NCI-H1092 (cell line): ENCODE data around the gene ZNF462.

Source experiments
- DNase-seq: peaks from one replicate; lab custom pipeline; 2025; lab: John Stamatoyannopoulos, UW

ZNF462 gene

DNA sequence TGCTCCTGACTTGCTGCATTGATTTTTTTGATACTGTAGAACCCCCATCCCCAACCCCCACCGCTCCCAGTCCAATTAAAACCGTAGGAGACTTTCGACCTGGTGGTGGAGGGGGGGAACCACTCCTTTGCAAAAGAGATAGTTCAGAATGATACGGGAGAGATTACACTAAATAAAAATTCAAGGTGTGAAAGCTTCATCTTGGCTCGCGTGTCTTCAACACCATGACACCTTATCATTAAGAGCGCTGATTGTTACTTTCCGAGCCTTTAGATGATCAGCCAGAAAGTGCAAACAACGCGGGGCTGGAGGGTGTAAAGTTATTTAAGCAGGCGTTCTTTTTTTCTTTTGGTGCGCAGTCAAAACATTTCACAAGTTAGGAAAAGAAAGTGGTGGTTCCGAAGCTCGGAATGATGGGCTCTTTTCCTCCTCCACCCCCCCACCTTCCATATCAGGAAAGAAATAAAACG, 1.3 kb upstream of the ZNF462 start:
- no peak for DNase-seq

DNA sequence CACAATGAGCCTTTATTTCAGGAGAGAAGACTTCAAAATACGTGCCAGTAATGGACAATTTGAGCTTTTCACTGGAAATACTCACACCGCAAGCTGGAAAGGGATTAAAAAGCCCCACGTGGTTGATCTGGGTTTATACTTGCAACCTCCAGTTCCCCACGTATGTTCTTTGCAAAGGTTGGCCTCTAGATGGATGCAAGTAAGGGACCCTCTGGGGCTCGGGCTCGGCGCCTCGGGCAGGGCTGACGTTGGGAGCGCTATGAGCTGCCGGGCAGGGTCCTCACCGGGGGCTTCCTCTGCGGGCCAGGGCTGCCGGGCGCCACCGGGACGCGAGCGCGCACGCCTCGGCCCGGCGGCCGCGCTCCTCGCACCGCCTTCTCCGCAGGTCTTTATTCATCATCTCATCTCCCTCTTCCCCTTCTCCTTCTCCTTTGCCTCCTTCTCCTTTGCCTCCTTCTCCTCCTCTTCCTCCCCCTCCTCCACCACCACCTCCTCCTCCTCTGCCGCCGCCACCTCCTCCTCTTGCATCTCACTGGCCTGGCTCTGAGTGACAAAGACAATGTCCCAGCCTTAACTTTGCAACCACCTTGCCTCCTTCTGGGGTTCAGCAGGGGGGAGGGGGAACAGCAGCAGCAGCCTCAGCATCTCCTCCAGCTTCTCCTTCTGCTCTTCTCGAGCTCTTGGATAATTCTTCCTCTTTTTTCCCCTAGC, 701 bp upstream of the ZNF462 start:
- peak; percentile 65 for DNase-seq

DNA sequence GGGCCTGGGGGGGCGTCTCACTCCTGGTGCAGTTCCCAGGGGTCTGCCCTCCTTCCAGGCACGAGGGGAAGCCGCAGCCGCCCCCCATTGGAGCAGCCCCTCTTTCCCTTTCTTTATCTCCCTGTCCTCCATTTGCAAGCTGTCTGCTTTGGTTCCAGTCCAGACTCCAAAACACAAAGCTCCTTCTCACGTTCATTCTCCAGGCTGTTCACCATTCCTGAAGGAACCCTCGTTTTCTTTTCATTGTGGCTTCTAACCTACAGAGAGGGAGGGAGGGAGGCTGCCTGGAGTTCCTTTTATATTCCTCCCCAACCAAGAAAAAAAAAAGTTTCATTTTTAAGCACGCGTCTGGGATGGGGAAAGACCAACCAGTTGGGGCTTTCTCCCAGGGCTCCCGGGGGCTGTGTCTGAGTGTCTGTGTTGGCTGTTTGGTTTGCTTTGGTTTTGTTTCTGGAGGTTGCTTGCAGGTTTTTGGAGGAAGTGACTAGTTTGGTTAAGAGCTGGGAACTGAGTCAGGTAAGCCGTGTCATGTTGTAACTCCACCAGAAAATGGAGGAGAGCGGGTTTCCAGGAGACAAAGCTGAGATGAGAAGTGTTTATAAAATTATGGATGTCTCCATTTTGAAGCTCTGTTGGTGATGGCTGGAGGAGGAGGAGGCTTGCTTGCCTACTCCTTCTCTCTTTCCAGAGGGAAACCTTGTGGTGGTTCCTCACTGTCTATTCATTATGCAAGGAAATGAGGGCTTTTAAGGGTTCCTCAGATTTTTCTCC, 1.6 kb downstream of the ZNF462 start:
- no peak for DNase-seq

DNA sequence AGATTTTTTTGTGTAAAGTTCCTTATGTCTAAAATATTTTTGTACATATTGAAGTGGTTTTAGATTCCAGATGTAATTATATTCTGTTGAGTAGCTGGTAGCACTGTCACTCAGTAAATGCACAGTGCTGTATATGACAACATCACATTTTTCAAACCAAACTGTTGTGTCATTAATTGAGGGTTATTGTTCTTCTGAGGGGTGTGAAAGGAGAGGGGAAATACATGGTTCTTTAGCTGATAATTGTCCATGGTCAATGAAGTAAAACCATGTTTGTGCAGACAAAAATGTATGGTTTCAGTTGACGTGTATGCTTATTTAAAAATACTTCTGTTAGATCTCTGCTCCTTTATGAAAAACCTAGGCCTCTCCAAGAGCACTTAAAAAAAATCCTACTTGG, 3.3 kb downstream of the ZNF462 start:
- no peak for DNase-seq

DNA sequence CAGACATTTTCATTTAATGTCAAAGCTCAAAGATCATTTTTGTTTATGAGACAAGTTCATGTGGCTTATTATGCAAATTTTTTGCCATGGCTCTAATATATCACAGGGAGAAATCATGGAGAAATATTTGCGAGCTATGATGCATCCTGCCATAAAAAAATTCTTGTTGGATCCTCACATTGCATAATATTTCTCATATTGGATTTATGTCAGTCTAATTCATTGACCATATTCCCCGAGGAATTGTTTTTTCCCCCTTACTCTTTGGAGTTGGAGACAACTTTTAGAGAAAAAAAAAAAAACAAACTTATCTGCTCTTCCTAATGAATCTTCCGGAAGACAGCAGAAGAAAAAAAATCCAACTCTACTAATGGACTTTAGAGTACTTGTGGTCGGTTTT, 4.3 kb downstream of the ZNF462 start:
- DNase-seq, result no peak

DNA sequence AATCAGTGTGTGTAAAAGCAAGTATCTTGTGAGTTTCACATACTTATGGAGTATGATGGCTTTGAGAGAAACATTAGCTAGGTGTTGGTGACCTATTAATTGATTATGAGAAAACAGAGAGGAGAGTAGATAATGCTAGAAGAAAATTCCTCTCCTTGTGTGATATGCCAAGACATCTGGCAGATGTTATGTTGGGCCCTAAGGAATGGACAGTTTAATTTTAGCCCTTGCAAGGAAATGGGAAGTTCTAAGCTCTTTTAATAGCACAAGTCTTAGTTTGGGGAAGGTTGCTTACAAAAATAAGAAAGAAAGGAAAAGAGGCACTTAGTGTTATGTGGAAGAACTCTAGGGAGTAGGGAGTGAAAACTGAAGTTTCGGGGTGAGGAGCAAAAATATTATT, 5.1 kb downstream of the ZNF462 start:
- no peak for DNase-seq

DNA sequence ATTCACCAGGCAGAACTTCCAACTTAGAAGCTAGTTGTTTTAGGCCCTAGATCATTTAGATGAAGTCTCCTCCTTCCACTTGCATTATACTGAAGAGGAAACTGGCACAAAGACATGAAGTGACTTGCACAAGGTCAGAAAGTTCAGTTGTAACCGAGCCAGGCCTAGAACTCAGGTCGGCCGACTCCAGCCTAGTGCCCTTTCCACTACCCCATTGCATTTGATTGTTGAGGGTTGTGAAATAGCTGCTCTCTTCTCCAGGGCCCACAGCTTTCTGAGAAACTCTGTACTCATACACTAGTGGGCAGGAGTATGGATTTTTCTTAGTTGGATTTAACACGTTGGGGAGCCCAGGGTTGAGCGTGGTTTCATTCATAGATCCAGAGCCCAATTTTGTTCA, 5.6 kb downstream of the ZNF462 start:
- DNase-seq, result no peak

DNA sequence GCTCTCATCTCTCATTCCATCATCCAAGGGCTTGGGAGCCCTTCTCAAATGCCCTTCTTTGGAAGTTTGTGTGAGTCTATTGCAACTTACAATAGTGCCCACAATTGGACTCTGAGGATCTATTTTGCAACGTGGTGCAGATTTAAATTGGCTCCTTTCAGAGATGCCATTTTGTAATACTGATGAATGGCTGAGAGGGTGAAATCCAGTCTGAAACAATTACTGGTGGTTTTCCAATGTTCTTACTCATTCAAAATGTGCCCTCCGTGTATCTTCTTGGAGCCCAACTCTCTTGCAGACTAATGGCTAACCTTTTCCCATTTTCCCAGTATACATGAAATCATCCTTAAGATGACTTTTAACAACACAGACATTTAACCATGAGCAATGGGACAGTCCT, 6.1 kb downstream of the ZNF462 start:
- no peak for DNase-seq

DNA sequence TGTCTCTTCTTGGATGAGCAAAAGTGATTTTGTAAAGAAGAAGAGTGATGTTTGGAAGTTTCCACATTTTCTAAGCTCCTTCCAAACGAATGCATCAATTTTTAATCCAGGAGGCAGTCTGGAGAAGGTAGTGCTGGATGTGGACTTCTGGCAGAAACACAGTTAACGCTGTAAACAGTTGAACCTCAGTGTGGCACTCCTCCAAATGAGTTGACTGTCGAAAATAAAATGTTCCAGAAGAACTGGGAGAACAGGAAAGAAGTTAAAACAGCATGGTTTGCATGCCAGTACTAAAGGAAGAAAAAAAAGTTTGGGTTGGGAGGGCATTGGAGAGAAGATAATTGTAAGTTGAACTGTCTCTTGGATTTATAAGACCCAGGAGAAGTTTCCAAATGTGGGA, 6.5 kb downstream of the ZNF462 start:
- DNase-seq, result no peak

DNA sequence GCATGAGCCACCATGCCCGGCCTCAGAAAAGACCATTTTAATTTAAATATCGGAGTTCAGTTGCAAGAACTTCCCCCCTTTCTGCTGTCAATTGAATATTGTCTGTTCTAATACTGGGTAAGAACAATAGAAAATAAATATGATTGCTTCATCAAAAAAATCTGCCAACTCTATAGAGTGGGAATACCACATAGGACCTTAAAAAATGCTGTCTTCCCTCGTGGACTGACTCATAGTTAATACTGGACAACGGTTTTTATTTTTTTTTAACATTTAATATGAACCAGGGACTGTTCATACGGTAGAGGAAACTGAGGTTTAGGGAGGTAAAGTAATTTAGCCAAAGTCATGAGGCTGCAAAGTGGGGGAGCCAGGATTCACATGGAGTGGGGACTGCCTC, 9.7 kb downstream of the ZNF462 start:
- DNase-seq, result no peak

DNA sequence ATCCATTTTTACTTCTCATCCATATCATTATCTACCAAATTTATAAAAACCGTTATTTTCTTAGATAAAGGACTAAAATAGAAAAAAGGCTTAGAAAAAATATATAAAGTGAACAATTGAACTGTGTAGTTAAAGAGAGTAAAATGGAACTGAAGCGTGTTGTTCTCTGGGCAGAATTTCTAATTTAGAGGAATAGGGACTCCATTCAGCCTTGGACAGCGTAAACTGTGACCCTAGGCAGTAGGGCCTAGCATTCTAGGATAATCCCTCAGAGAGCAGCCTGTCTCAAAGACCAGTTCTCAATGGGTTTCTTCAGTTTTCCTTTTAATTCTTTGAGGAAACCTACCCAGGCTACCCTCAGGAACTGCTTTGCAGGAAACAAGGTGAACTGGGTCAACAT, 11.1 kb downstream of the ZNF462 start:
- DNase-seq, result no peak

DNA sequence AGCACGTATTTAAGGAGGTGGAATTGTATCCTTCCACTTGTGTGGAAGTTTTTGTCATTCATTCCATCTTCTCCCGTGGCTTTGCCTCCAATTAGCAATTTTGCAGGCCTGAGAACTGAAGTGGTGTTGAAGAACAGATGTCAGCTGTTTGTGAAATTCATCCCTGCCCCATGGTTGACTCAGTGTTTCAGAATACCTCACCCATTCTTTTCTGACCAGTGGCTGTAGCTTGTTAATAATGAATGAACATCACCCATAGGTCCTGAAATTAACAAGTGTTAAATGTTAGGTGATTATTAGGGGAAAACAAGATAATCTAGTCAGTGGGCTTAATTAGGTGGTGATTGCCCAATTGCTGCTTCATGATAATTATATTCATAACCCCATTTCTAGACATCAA, 11.7 kb downstream of the ZNF462 start:
- DNase-seq, result no peak

DNA sequence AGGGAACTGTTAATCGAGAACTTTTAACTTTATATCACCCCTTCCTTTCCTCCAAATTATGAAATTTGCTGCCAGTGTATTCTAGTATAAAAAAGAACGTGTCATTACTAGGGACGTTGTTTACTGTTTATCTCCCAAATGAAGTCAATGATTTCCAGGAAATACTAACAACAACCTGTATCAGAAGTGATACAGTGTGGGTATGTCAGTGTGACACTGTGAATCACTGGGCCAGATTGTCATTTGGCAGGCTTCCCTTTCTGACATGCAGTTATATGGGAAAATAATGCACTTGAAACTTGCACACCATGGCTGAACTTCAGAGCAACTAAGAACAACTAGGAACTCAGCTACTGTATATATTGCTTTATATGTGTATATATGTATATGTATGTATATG, 12.6 kb downstream of the ZNF462 start:
- DNase-seq, result no peak

DNA sequence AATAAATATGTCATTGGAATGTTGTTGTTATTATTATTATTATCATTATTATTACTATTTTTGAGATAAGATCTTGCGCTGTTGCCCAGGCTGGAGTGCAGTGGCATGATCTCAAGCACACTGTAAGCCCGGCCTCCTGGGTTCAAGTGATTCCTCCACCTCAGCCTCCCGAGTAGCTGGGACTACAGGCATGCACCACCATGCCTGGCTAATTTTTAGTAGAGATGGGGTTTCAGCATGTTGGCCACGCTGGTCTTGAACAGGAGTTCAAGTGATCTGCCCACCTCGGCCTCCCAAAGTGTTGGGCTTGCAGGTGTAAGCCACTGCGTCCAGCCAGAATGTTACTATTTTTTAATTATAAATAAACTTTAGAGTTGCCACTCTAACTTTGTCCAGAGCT, 14.4 kb downstream of the ZNF462 start:
- no peak for DNase-seq

DNA sequence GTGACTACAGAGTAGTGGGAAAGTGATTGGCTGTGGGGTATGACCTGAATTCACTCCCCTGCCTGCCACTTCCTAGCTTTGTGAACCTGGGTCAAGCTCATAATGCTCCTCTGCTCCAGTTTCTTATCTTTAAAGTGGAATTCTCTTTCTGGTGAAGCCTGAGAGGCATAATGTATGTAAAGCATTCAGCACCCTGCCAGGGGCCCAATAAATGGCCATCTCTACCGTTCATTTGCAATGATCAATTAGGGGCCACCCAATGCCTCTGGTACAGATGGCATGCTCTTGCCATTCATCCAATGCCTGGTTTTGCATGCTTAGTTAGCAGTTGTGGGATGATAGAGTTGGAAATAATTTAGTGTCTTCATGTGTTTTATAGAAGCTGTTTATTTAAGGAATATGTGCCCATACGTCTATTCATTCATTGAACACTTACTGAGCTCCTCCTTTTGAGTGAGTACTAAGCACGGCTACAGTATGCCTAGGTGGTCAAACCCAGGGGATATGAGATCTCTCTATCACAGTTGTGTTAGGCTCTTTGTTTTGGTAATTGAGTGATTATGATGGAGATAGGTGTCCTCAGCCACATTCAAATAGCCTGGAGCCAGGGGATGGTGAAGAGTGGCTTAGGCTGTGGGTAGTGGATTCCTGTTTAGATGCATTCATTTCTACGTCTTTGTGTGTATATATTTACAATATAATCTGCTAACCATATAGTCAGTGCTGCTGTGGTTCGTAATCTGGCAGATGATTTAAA, 15.3 kb downstream of the ZNF462 start:
- DNase-seq, result no peak

DNA sequence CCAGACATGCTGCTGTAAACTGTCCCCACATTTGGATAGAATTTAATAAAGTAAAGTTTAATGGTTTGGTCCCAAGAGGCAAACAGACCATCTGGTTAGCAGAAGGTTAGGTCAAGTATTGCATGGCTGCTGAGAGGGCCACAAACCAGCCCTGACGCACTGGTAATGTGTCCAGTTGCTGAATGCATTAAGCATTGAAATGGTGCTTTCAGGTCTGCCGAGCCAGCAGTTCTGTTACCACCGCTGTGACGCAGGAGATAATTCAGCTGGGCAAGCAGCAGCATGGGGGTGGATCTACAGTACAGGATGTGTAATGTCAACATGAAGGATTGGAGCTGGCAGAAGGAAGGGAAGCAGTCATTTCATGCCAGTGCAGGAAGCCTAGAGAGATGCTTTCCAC, 16.0 kb downstream of the ZNF462 start:
- DNase-seq, result peak; percentile 27

DNA sequence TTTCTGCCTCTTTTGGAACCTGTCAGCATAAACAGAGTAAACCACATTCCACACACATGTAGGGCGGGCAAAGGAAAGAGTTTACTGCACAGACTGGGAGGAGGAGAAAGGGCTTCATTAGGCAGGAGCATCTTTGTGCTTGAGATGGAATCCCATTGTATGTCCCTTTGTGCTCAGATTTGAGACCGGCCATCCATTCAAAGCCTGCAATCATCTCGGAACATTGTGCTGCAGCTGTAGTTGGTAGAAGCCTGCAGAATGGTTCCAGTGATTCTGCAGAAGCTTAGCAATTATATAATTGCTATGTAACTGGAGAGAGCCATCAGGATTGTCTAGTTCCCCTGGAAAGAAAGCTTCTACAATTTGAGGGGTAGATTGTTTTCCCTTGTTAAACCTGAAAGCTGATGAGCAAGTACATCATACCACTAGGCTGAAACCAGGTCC, 16.5 kb downstream of the ZNF462 start:
- DNase-seq, result no peak

DNA sequence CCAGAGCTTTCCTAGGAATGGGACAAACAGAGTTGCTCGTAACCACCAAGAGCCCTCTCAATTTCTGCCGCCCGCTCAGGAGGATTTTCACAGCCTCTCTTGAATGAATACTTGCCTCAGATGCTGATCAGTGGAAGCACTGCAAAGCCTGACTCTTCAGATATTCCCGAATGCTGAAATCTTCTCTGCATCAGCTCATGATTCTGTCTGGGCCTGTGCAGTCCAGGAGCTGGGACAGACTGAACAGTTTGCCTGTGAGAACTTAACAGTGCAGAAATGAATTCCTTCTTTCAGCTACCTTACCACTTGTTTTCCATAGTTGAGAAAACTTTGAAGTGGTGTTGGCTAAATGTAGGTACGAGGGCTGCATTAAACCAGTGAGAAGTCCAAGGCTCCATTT, 17.1 kb downstream of the ZNF462 start:
- DNase-seq, result no peak

DNA sequence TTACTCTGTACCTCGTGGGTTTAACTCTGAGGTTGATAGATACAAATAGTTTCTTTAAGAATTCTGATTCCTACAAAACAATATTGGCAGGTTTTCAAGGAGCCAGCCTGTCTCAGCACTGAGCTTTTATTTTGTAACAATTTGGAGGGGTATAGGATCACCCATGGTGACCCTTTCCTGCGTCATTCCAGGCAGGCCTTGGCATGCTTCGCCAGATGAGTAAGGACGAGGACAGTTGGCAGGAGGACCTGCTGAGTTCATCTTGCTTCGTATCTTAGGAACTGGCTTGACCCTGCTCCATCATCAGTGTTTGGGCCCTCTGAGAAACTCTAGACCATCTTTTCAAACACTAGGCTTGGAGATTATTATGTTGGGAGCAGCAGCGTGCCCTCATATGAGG, 17.9 kb downstream of the ZNF462 start:
- DNase-seq, result no peak

DNA sequence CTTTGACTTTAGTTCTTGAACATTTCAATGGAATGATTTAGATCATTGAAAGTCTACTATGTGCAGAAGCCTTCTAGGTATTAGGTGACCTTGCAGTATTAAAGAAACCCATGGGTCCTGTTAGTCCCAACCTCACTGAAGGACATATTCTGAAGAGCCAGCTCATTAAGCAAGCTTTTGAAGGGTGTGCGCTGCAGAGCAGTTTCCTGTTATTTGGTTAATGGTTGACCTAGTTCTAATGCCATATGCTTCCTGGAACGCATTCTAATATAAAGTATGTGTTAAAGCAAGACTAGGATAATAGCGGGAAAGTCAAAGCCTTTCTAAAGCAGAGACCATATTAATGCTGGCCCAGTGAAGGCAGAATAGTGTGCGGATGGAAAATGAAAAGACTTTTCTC, 20.1 kb downstream of the ZNF462 start:
- no peak for DNase-seq

DNA sequence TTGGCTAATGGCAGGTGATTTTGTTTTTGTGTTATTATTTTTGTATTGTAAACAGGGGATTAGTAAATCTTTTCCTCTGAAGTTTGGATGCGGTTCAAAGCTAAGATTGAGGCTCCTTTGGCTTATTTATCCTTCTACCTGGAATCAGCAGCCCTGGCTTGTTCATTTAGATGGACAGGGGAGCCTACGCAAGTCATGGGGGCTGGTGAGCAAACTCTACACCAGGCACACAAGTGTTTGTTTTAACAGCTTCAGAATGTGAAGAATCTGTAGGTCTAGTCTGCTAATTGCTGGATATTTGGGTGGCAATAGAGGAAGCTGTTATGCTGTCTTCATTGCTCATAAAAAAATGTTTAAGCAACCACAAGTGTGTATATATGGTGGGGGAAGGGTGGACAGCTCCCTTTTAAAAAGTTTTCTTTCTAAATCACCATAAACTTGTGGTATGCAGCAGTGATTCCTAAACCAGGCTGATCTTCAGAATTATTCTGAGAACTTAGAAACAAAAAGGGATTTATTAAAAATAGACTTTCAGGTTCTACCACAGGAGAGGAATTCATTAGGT, 20.7 kb downstream of the ZNF462 start:
- no peak for DNase-seq

DNA sequence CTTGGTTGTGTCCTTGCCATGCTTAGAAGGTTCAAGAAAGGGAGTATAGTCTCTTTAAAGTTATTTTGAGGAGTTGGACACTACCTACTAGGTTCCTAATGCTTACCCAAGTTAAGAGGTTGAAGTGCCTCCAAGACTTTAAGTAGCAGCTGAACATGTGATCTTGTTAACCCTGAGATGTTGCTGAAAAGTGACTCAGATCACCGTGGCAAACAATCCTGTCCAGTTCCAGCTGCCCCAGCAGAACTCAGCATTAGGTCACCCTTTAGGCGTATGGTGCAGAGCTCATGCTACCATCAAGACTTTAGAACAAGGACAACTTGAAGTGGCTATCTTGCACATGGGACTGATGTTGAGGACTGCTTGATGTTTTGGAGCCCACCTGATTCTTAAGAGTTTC, 22.5 kb downstream of the ZNF462 start:
- DNase-seq, result no peak
